ENCODE results near the gene FAM221B.

The FAM221B gene

DNA sequence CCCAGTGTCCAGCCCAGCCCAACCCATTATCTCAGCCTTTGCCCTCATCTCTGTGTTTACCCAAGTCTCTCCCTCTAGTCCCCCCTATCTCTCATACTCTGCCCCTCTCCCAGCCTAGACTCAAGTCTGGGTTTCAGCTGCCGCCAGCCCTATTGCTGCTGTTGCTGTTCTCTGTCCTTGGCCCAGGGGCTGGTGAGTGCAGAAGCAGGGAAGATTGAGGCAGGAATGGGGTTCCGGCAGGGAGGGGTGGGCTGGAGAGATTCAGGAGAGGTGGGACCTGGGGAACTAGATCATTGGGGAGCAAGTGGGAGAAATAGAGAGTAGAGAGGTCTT, 1.2 kb upstream of the FAM221B start:
- peak overlapping the region; percentile 63 for H3K4me3 ChIP-seq (ENCODE audit: low read length)

GRCh38 chr9:35829084-35829763, 692 bp upstream of the FAM221B start, which contains the start of gene TMEM8B:
TSS of gene TMEM8B (plus strand) at chr9:35829228. CDS start at chr9:35829448, 220 bp downstream.
- peak within 1 kb of the TSS; percentile 63 for H3K4me3 ChIP-seq (ENCODE audit: low read length)
- peak; percentile 87 for DNase-seq (ENCODE audit: low read depth, low spot score)

More for the DNA sequence above, 1.2 kb upstream of the FAM221B start:
- no peak for DNase-seq (ENCODE audit: low read depth, low spot score)

GRCh38 chr9:35827486-35827885, 1.0 kb downstream of the FAM221B start:
- DNase-seq (ENCODE audit: low read depth, low spot score) = no peak

GRCh38 chr9:35826071-35826701, 2.3 kb downstream of the FAM221B start:
- no peak overlapping the region for H3K4me3 ChIP-seq (ENCODE audit: low read length)
- DNase-seq (ENCODE audit: low read depth, low spot score) = peak; percentile 53

More at GRCh38 chr9:35827486-35827885, 1.0 kb downstream of the FAM221B start:
- H3K4me3 ChIP-seq (ENCODE audit: low read length) = no peak overlapping the region

DNA sequence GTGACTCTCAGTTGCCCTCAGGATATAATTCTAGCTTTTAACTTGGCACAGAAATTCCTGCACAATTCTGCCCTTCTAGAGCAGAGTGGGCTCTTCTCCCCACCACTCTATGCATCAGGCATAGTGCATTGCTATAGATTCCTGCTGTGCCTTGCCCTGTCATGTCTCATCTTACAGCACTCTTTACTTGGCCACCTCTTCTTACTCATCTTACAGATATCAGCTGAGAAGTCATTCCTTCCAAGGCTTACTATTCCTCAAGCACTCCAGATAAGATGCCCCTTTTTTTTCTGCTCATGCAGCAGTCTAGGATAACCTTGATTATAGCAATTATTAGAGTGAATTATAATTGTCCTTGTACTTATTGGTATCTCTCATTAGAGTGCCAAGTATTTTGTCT, 5.6 kb downstream of the FAM221B start:
- no peak for DNase-seq (ENCODE audit: low read depth, low spot score)
- no peak overlapping the region for H3K4me3 ChIP-seq (ENCODE audit: low read length)

GRCh38 chr9:35820076-35820475, 8.5 kb downstream of the FAM221B start:
- no peak overlapping the region for H3K4me3 ChIP-seq (ENCODE audit: low read length)
- DNase-seq (ENCODE audit: low read depth, low spot score) = no peak

GRCh38 chr9:35818341-35818740, 10.2 kb downstream of the FAM221B start:
- no peak overlapping the region for H3K4me3 ChIP-seq (ENCODE audit: low read length)
- DNase-seq (ENCODE audit: low read depth, low spot score) = no peak

GRCh38 chr9:35816708-35817107, 11.8 kb downstream of the FAM221B start:
- DNase-seq (ENCODE audit: low read depth, low spot score) = no peak
- H3K4me3 ChIP-seq (ENCODE audit: low read length) = no peak overlapping the region

GRCh38 chr9:35814841-35815543, 13.5 kb downstream of the FAM221B start, which contains the start of gene HINT2:
TSS of gene HINT2 (minus strand) at chr9:35815042. CDS start at chr9:35814979, 63 bp downstream.
- peak; percentile 98 for DNase-seq (ENCODE audit: low read depth, low spot score)
- H3K4me3 ChIP-seq (ENCODE audit: low read length) = peak within 1 kb of the TSS; percentile 83

DNA sequence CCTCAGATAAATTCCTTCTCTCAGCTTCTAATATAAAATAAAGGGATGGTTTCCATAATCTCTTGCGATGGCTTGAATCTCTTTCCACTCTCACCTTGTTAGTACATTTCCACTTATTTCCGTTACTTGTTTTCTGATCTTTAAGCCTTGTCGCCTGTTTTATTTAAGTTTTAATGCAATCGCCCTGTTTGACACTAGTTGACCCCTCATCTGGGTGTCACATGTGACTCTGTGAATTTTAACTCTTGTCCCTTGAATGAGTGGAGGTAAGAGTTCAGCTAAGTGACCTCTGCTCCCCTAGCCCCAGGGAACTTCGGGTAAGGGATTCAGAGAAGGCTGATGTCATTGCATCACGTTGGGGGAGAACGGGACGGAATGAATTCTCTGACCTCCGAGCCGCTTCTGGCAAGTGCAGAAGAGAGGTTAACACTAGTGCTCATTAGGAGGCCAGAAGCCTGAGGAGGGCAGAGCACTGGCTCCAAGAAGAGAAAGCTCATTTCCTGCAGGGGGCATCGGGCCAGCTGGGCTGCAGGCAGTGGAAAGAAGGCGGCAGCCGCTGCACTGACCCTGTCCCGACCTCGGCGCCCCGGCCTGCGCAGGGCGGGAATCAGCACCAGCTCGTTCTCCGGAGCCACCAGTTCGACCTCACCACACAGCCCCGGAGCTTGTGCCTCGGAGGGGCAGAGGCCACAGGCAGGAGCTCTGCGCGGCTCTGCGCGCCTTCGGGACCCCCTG, 14.3 kb downstream of the FAM221B start:
- H3K4me3 ChIP-seq (ENCODE audit: low read length) = peak overlapping the region; percentile 83
- DNase-seq (ENCODE audit: low read depth, low spot score) = peak; percentile 34

DNA sequence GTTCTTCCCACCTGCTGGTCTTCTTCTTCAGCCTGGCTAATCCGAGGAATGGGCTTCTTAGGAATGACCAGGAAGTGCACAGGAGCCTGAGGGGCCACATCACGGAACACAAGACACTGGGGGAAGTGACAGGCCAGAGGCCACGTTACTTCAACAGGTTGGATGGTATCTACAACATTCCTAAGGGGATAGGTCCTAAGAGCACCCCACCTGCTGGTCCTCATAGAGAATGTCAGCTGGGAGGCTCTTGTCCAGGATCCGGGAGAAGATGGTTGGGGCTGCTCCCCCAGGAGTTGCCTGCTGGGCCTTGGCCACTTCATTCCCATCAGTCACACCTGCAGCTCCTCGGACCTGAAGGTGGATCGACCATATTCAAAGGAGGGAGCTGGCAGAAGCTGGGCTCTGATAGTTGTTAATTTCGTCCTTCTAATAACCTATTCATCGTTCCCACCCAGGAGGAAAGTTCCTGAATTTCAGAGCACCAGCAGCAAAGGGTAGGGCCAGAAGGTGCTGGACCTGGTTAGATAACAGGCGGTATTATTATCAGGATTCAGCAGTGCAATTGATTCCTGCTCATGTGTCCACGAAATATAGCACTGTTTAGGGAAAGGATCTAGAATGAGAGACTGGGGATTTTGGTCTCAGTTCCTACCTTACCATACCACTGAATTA, 15.0 kb downstream of the FAM221B start:
- H3K4me3 ChIP-seq (ENCODE audit: low read length) = peak overlapping the region; percentile 83
- no peak for DNase-seq (ENCODE audit: low read depth, low spot score)

GRCh38 chr9:35812025-35812602, 16.4 kb downstream of the FAM221B start, which contains the start of gene SPAG8:
TSS of gene SPAG8 (minus strand) at chr9:35812262. CDS start at chr9:35812147, 115 bp downstream.
- peak; percentile 99 for DNase-seq (ENCODE audit: low read depth, low spot score)
- peak within 1 kb of the TSS; percentile 51 for H3K4me3 ChIP-seq (ENCODE audit: low read length)

- DNase-seq (ENCODE audit: low read depth, low spot score) = no peak
- H3K4me3 ChIP-seq (ENCODE audit: low read length) = peak overlapping the region; percentile 51
Observed at GRCh38 chr9:35811381-35812024, 17.0 kb downstream of the FAM221B start.

DNA sequence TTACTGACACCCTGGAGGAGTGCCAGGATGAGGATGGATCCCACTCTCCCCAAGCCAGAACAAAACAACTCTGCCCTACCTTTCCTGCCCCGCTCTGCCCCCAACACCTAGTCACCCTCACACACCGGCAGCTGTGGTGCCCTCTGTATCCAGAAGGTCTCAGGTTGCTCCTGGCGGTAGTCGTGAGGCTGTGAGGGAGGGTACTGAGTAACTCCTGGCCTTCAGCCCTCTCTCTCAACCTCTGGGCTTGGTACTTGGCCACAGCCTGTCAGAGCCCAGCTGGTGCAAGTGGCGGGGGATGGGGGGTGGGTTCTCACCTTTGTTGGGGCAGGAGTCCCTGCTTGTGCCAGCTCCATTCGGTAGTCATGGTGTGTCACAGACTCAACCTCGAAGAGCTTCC, 18.4 kb downstream of the FAM221B start:
- no peak overlapping the region for H3K4me3 ChIP-seq (ENCODE audit: low read length)
- no peak for DNase-seq (ENCODE audit: low read depth, low spot score)

DNA sequence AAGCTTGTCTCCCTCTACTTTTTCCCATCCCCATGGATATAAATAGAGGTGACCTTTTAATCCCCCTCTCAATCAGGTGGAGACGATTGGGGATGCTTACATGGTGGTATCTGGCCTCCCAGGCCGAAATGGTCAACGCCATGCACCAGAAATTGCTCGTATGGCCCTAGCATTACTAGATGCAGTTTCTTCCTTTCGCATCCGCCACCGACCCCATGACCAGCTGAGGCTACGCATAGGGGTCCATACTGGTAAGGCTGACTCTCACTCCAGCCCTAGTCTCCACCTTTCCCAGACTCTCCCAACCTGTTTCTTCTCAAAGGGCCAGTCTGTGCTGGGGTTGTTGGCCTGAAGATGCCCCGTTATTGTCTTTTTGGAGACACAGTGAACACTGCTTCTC, 20.1 kb downstream of the FAM221B start:
- H3K4me3 ChIP-seq (ENCODE audit: low read length) = no peak overlapping the region
- no peak for DNase-seq (ENCODE audit: low read depth, low spot score)

- no peak overlapping the region for H3K4me3 ChIP-seq (ENCODE audit: low read length)
- no peak for DNase-seq (ENCODE audit: low read depth, low spot score)
Observed at GRCh38 chr9:35806101-35806500, 22.4 kb downstream of the FAM221B start.

- no peak overlapping the region for H3K4me3 ChIP-seq (ENCODE audit: low read length)
- no peak for DNase-seq (ENCODE audit: low read depth, low spot score)
Observed at GRCh38 chr9:35801328-35802128, 27.0 kb downstream of the FAM221B start.

Data from Jurkat, Clone E6-1 (cell line).